GM12878 (cell line): ENCODE measurements around the gene MB. TPM values are rescaled to one million over a fixed set of nuclear protein-coding genes. Genes with fewer than 3 reads are reported as not detected.

ENCODE experiments used
- ATAC-seq: fragments of 200-7000 bp; cut with Tn5 transposase; 3 replicates; pipeline ENCODE4 v1.9.1; 2020; ENCODE audit warnings: mild to moderate bottlenecking, moderate library complexity
- BruUV-seq: library from RNA; stranded (reverse); fragments of 400-500 nt; replicated peaks from 2 replicates; lab custom pipeline; 2021; lab: Mats Ljungman, UMichigan
- CTCF ChIA-PET: fragments of 300-600 bp; sonication (Branson Sonifier 250); formaldehyde crosslinking; extraction: SDS; loops from one replicate; lab custom pipeline; 2021; ENCODE audit warnings: inconsistent platforms; lab: Yijun Ruan, JAX
- POLR2A ChIA-PET: fragments of 350-600 bp; formaldehyde crosslinking; extraction: SDS; loops from one replicate; lab custom pipeline; 2021; ENCODE audit warnings: inconsistent platforms; lab: Charles Lee
- RAD21 ChIA-PET: fragments of 300-600 bp; sonication (Branson Sonifier 250); formaldehyde crosslinking; loops from one replicate; lab custom pipeline; 2023; ENCODE audit warnings: antibody characterized with exemption; ENCODE audit not compliant: unreplicated experiment; lab: Charles Lee
- SMC1A ChIA-PET: fragments of 300-600 bp; sonication (Branson Sonifier 250); formaldehyde crosslinking; loops from one replicate; lab custom pipeline; 2023; ENCODE audit not compliant: unreplicated experiment, uncharacterized antibody; lab: Charles Lee
- DNase-seq: peaks from one replicate; pipeline ENCODE4 v3.0.0-alpha.2; 2011; ENCODE audit warnings: low read depth, low spot score
- FAIRE-seq: peaks from 3 replicates; lab custom pipeline; 2011; peaks lifted over from hg19 to GRCh38; lab: Jason Lieb, UNC
- H2AFZ ChIP-seq: 2 replicates; pipeline ENCODE4 v1.6.0; 2011; ENCODE audit warnings: low read depth, low read length, control low read depth; ENCODE audit not compliant: control insufficient read depth
- H3K27ac ChIP-seq: 2 replicates; pipeline ENCODE4 v1.5.1; 2011; ENCODE audit warnings: control low read depth; ENCODE audit not compliant: control insufficient read depth, insufficient read depth
- H3K27me3 ChIP-seq, 2 experiments: replicated peaks in 1 of 2; 2 replicates each; pipeline versions ENCODE4 v1.6.0 to v1.6.1; 2011; ENCODE audit warnings: low read length in 1 of 2; ENCODE audit not compliant: control insufficient read depth in 2 of 2, insufficient read depth in 2 of 2
- H3K36me3 ChIP-seq, 2 experiments: 2 replicates each; pipeline ENCODE4 v1.5.1; 2011; ENCODE audit warnings: low read length in 1 of 2; ENCODE audit not compliant: control insufficient read depth in 2 of 2, insufficient read depth in 2 of 2
- H3K4me1 ChIP-seq: 2 replicates; pipeline ENCODE4 v1.6.1; 2011; ENCODE audit warnings: mild to moderate bottlenecking, low read length, moderate library complexity, mixed read lengths; ENCODE audit not compliant: control insufficient read depth, insufficient read depth
- H3K4me2 ChIP-seq: 2 replicates; pipeline ENCODE4 v1.6.0; 2011; ENCODE audit warnings: control low read depth; ENCODE audit not compliant: control insufficient read depth, insufficient read depth
- H3K4me3 ChIP-seq: fragments of 200-600 bp; sonication (generic); 2 replicates; pipeline ENCODE4 v1.5.1; 2016
- H3K79me2 ChIP-seq: 2 replicates; pipeline ENCODE4 v1.6.0; 2011; ENCODE audit warnings: low read length; ENCODE audit not compliant: control insufficient read depth, insufficient read depth
- H3K9ac ChIP-seq: 2 replicates; pipeline ENCODE4 v1.8.0; 2011; ENCODE audit warnings: low read length, control low read depth, mixed read lengths; ENCODE audit not compliant: control insufficient read depth, insufficient read depth
- H3K9me3 ChIP-seq: replicated peaks from 3 replicates; pipeline ENCODE4 v1.5.1; 2011; ENCODE audit warnings: mild to moderate bottlenecking, low read length; ENCODE audit not compliant: control insufficient read depth, insufficient read depth
- H4K20me1 ChIP-seq: 2 replicates; pipeline ENCODE4 v1.6.0; 2011; ENCODE audit not compliant: control insufficient read depth, insufficient read depth
- ATF7 ChIP-seq: fragments of 450-650 bp; IDR thresholded peaks from 2 replicates; pipeline ENCODE4 v1.6.1; 2016; ENCODE audit warnings: low read depth, mild to moderate bottlenecking
- GATAD2B ChIP-seq: fragments of 450-650 bp; conservative IDR thresholded peaks from 2 replicates; pipeline ENCODE4 v1.6.1; 2017; ENCODE audit warnings: low read depth, mild to moderate bottlenecking, moderate library complexity
- KLF5 ChIP-seq: fragments of 450-650 bp; IDR thresholded peaks from 2 replicates; pipeline ENCODE4 v1.6.1; 2014; ENCODE audit warnings: mild to moderate bottlenecking; ENCODE audit not compliant: partially characterized antibody
- MEF2A ChIP-seq: IDR thresholded peaks from 2 replicates; pipeline ENCODE4 v1.6.1; 2011; ENCODE audit warnings: low read depth, mild to moderate bottlenecking, low read length, moderate library complexity; ENCODE audit not compliant: insufficient read depth
- MEF2B ChIP-seq: fragments of 450-650 bp; IDR thresholded peaks from 2 replicates; pipeline ENCODE4 v1.6.1; 2018; ENCODE audit warnings: mild to moderate bottlenecking, moderate library complexity; ENCODE audit not compliant: partially characterized antibody, poor library complexity, severe bottlenecking
- RFX5 ChIP-seq: IDR thresholded peaks from 2 replicates; pipeline ENCODE4 v1.6.1; 2011; ENCODE audit warnings: low read depth, low read length, improper control_type of control experiment
- SMC3 ChIP-seq: IDR thresholded peaks from 2 replicates; pipeline ENCODE4 v1.6.1; 2011; ENCODE audit warnings: low read length, improper control_type of control experiment, borderline replicate concordance
- SPI1 ChIP-seq: IDR thresholded peaks from 2 replicates; pipeline ENCODE4 v1.6.1; 2011; ENCODE audit warnings: low read depth, mild to moderate bottlenecking, low read length, moderate library complexity, borderline replicate concordance; ENCODE audit not compliant: insufficient read depth
- STAT1 ChIP-seq: fragments of 450-650 bp; conservative IDR thresholded peaks from 2 replicates; pipeline ENCODE4 v1.6.1; 2014; ENCODE audit warnings: antibody characterized with exemption, mild to moderate bottlenecking
- WGBS: methylation state at CpG from one replicate; pipeline ENCODE4 v1.1.6; 2016; ENCODE audit warnings: low lambda C conversion rate; ENCODE audit not compliant: insufficient replicate concordance, insufficient coverage; ENCODE audit errors: missing lambda C conversion rate; 5-methylcytosine and 5-hydroxymethylcytosine counted together
- in situ Hi-C: fragments of 300-500 bp; cut with MboI; formaldehyde crosslinking; loops from 9 replicates; pipeline ENCODE4 v1.14.3; 2018; ENCODE audit warnings: mixed read lengths
- intact Hi-C: fragments of 100-400 bp; cut with micrococcal nuclease; formaldehyde crosslinking; loops from one replicate; pipeline ENCODE4 v1.14.2; 2022; ENCODE audit not compliant: unreplicated experiment
- polyA plus RNA-seq, 11 experiments: library from polyadenylated mRNA; depleted of rRNA in 4 of 11; unstranded in 6 of 11; stranded (reverse) in 5 of 11; fragments of >200 nt; fragmentation: Nextera tagmentation in 4 of 11; fragmentation: Illumina TruSeq in 1 of 11; extraction: Ambion mirVana in 4 of 11; extraction: Trizol in 1 of 11; gene quantifications; 1 replicate in 1 of 11; 2 replicates in 10 of 11; pipeline versions ENCODE4 v1.2.1 to v1.2.3, GENCODE V29; 2011 to 2016; ENCODE audit warnings: inconsistent platforms in 2 of 11, missing spikeins in 2 of 11, low read depth in 1 of 11
- total RNA-seq, 4 experiments: library from RNA; depleted of rRNA in 3 of 4; stranded (reverse); fragments of >200 nt in 3 of 4; fragmentation: Illumina TruSeq in 1 of 4; extraction: Trizol in 1 of 4; gene quantifications; 2 replicates each; pipeline versions ENCODE4 v1.2.1 to v1.2.3, GENCODE V29; 2013 to 2021
- TF ChIP-seq, protein P1 (sequence below): IDR thresholded peaks from 2 replicates; pipeline ENCODE4 v1.6.1; 2012; ENCODE audit warnings: mild to moderate bottlenecking, low read depth, low read length
- TF ChIP-seq, protein P2 (sequence below): IDR thresholded peaks from 2 replicates; pipeline ENCODE4 v1.6.1; 2012; ENCODE audit warnings: low read depth, low read length, improper control_type of control experiment

The MB gene
- total and polyA plus RNA-seq, 10 of the 15 experiments (the other 5 are each of a cell fraction or from before 2014, with no cell fraction given): 0.09 to 0.41 (median 0.23) TPM; not detected in 3

DNA sequence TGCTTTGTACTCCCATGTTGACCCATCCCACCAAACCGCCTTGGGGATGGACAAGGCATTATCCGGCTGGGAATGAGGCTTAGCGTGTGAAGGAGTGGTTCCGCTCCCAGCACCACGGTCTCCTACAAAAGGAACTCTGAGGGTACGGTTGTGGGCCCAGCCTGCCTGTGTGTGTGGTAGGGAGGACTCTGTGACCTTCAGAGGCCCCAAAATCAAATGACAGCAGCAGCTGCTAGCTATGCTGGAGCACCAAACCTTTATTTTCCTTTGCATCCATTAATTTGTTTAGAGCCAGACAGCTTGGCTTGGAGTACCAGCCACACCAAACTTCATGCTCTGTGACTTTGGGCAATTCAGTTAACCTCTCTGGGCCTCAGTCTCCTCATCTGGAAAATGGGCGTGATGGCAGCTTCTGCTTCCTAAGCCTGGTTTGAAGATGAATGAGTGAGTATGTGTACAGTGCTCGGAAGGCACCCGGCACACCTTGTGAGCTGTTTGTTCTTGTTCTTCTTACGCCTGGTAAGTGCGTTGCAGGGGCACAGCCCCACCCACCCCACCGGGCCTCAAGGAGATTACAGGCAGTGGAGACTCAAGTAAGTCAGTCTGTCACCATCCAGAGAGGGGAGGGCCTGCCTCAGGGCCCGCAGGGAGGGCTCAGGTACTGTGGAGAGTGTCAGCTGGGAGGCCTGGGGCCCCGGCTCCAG lies 25.3 kb downstream of the MB start:
- H3K36me3 ChIP-seq: no peaks in the 10 kb centered on the region
- no peak for DNase-seq
- no TSS peak for BruUV-seq
- no peak overlapping the region for H3K9ac ChIP-seq
- H3K4me2 ChIP-seq: no peak overlapping the region
- no peaks in the 10 kb centered on the region for H3K9me3 ChIP-seq
- in situ Hi-C loops: no loop called here
- no peak overlapping the region for H3K4me3 ChIP-seq
- H3K27me3 ChIP-seq: peaks cover 5 to 6% of the 10 kb centered on the region in 2 experiments; a peak in 2 of 4 replicates
- no peak for ATAC-seq
- WGBS: 36% methylated on average over 14 of the region's 14 CpGs
- ChIA-PET SMC1A (interaction anchor here (1.0 kb wide), 1 partner anchor 30 kb away, joined by 3 read pairs; no protein-coding TSS in a partner anchor), POLR2A (no interaction called here), RAD21 (no interaction called here), CTCF (interaction anchor here (1.5 kb wide), 1 partner anchor 240 kb away, joined by 4 read pairs; no protein-coding TSS in a partner anchor)
- H3K27ac ChIP-seq: no peak overlapping the region
- intact Hi-C loops: no loop called here
- H3K79me2 ChIP-seq: no peaks in the 10 kb centered on the region
- no peaks in the 10 kb centered on the region for H4K20me1 ChIP-seq
- FAIRE-seq: no peak
- no peaks in the 10 kb centered on the region for H3K4me1 ChIP-seq
- no peak overlapping the region for H2AFZ ChIP-seq
- TF ChIP-seq SMC3 (no peak), SPI1 (no peak), STAT1 (no peak), MEF2A (no peak), RFX5 (no peak), ATF7 (no peak), KLF5 (no peak), MEF2B (no peak), GATAD2B (no peak)
- TF ChIP-seq, protein P1, sequence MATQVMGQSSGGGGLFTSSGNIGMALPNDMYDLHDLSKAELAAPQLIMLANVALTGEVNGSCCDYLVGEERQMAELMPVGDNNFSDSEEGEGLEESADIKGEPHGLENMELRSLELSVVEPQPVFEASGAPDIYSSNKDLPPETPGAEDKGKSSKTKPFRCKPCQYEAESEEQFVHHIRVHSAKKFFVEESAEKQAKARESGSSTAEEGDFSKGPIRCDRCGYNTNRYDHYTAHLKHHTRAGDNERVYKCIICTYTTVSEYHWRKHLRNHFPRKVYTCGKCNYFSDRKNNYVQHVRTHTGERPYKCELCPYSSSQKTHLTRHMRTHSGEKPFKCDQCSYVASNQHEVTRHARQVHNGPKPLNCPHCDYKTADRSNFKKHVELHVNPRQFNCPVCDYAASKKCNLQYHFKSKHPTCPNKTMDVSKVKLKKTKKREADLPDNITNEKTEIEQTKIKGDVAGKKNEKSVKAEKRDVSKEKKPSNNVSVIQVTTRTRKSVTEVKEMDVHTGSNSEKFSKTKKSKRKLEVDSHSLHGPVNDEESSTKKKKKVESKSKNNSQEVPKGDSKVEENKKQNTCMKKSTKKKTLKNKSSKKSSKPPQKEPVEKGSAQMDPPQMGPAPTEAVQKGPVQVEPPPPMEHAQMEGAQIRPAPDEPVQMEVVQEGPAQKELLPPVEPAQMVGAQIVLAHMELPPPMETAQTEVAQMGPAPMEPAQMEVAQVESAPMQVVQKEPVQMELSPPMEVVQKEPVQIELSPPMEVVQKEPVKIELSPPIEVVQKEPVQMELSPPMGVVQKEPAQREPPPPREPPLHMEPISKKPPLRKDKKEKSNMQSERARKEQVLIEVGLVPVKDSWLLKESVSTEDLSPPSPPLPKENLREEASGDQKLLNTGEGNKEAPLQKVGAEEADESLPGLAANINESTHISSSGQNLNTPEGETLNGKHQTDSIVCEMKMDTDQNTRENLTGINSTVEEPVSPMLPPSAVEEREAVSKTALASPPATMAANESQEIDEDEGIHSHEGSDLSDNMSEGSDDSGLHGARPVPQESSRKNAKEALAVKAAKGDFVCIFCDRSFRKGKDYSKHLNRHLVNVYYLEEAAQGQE: no peak
- TF ChIP-seq, protein P2, sequence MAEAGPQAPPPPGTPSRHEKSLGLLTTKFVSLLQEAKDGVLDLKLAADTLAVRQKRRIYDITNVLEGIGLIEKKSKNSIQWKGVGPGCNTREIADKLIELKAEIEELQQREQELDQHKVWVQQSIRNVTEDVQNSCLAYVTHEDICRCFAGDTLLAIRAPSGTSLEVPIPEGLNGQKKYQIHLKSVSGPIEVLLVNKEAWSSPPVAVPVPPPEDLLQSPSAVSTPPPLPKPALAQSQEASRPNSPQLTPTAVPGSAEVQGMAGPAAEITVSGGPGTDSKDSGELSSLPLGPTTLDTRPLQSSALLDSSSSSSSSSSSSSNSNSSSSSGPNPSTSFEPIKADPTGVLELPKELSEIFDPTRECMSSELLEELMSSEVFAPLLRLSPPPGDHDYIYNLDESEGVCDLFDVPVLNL: no peak
